Measurements from ENCODE around the gene SLC35G3.
"Not testable (repeated sequence)": the region's sequence is repeated elsewhere in the genome, so short reads cannot be mapped to it uniquely, and the experiment has no call there.

The SLC35G3 gene

DNA sequence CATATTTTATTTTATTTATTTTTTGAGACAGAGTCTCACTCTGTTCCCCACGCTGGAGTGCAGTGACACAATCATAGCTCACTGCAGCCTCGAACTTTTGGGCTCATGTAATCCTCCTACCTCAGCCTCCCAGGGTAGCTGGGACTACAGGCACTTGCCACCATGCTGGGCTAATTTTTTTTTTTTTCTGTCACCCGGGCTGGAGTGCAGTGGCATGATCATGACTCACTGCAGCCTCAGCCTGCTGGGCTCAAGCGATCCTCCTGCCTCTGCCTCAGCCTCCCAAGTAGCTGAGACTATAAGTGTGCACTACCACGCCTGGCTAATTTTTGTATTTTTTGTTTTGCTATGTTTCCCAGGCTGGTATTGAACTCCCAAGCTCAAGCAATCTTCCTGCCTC is 29.5 kb downstream of the SLC35G3 start:
- DNase-seq (ENCODE audit: low read depth, low spot score) = no peak

DNA sequence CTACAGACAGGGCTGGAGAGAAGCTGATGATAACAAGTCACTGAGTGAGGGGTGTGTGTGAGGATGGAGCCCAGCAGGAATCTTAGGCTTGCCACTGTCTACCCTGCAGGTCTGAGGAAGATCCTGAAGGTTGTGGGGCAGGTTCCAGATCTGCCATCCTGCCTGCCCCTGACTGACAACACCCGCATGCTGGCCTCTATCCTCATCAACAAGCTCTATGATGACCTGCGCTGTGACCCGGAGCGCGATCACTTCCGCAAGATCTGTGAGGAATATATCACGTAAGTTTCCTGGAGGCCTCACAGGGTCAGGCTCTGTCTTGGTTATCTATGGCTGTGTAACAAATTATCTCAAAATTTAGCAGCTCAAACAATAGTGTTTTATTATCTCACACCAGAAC is 30.3 kb downstream of the SLC35G3 start:
- no peak for DNase-seq (ENCODE audit: low read depth, low spot score)

DNA sequence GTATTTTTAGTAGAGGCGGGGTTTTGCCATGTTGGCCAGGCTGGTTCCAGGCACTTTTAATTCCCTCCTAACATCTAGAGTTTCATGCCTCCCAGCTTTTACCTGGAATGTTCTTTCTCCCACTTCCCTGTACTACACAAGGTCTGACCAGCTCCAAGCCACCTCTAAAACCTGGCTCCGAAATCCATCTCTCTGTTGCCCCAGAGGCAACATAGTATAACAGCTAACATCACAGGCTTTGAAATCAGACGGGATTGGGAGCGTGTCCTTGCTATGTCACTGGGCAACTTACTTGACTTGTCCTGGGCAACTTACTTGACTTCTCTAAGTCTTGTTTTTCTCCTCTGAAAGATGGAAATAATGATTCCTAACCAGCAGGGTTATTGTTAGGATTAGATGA is 31.4 kb downstream of the SLC35G3 start:
- DNase-seq (ENCODE audit: low read depth, low spot score) = no peak

DNA sequence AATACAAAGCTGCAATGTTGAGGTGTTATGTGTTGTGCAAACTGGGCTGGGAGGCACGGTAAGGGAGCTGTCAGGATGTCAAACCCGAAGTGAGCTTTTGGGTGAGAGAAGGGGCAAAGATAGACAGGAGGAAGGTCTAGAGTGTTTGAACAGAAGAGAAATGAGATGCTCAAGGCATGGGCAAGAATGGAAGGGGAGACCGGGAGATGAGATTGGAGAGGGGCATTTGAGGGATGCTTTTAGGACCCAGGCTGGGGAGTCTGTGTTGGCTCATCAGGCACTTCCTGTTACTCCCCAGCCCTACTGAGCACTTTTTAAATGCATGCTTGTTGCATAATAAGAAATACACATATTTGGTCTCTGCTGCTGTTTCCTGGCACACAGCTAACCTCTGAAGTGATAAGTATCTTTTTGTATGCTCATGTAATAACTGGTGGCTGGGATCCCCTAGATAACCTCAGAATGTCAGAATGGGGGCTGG is 32.9 kb downstream of the SLC35G3 start:
- no peak for DNase-seq (ENCODE audit: low read depth, low spot score)

DNA sequence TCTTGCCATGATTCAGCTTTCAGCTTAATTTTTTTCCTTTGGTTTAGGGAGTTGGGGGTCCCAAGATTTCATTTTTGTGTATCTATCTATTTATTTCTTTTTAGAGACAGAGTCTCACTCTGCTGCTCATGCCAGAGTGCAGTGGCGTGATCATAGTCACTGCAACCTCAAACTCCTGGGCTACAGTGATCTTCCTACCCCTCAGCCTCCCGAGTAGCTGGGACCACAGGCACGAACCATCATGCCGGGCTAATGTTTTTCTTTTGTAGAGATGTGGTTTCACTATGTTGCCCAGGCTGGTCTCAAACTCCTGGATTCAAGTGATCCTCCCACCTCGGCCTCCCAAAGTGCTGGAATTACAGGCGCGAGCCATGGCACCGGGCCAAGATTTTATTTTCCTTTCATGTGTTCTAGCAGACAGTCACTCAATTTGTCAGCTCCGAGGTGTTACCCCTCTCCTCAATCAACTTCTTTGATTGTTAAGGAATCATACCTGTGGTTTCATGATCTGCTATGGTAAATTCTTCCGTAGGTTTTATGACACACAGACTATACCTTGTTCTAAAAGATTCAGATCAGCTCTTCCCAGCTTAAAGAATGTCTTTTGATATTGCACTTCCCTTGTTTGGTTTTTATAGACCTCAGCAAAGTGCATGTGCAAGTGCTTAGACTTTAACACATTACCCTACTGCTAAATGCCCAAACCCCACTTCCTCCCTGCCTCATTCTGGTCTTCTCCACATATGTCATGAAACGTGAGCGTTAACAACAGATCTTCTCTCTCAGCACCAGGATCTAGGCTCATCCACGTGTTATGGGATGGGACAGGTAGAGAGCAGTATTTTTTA is 33.6 kb downstream of the SLC35G3 start:
- DNase-seq (ENCODE audit: low read depth, low spot score) = peak; percentile 14

- DNase-seq (ENCODE audit: low read depth, low spot score) = no peak
Measured at GRCh38 chr17:35159940-35160339, 34.3 kb downstream of the SLC35G3 start.

DNA sequence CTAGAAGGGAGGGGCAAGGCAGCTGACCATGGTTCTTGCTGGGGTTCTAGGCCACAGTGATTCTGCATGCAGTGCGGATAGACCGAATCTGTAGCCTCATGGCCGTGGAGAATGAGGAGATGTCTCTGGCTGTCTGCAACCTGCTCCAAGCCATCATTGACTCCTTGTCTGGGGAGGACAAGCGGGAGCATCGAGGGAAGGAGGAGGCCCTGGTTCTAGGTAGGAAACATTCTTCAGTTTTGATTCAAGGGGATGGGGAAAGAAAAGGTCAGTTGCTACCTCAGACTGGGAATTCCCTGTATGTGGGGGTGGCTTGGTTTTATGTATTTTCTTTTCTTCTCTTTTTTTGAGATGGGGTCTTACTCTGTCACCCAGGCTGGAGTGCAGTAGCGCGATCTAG is 38.9 kb downstream of the SLC35G3 start:
- no peak for DNase-seq (ENCODE audit: low read depth, low spot score)

DNA sequence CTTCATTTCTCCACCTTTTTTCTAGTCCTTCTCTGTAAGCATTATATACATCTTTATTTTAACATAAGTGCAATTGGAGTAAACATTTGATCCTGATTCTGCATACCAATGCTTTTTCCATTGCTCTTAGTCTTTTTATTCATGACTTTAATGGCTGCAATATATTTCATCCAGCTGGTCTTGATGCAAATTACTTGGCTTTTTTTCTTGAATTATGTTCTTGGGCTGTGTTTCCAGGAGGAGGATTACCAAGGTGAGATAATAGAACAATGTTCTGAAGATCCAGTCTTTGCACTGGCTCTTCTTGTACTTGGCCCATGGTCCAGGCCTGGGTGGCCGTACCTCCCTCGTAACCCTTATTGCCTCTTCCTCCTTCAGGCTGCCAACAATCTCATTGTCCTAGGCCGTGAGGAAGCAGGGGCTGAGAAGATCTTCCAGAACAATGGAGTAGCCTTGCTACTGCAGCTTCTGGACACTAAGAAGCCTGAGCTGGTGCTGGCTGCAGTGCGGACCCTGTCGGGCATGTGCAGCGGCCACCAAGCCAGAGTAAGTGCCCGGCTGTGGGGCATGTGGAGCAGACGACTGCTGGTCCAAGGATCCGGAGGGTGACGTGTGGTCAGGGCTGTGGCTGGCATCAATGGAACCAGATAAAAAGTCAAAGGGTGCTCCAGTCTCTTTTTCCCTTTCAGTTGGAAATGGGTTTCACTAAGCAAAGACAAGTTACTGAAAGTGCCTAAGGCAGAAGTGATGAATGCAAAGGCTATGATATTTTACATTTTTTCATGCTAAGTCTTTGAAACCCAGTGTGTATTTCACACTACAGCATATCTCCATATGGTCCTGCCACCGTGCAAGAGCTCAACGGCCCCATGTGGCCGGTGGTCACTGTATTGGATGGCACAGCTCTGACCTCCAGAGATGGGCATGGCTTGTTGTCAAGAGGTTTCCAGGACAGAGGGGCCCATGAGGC is 39.7 kb downstream of the SLC35G3 start:
- DNase-seq (ENCODE audit: low read depth, low spot score) = no peak

DNA sequence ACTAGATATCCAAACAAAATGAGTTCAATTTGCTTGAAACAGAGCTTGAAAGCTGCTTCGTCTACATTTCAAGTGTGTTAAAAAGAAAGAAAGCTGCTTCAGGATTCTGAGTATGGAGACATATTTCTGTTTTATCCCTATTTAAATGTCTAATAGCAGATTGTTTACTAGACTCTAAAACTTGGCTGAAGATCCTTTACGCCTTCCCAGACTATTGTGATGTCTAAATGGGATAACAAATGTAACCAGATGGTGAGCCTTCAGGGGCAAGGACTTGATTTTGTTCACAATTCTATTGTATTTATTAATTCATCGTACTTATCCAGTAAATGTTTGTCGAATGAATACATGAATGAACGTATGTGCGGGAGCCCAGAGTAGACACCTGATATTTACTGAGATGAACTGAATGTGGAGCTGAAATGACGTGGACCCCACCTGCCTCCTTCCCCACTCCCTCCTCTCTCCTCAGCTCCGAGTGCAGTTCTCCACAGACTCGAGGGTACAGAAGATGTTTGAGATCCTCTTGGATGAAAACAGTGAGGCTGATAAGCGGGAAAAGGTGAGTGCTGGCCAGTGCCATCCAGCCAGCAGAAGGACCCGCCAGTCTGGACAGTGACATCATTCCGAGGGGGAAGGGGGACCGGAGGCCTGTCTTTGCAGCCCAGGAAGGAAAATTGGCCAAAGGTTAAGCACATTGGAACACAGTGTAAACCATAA is 41.6 kb downstream of the SLC35G3 start:
- no peak for DNase-seq (ENCODE audit: low read depth, low spot score)

DNA sequence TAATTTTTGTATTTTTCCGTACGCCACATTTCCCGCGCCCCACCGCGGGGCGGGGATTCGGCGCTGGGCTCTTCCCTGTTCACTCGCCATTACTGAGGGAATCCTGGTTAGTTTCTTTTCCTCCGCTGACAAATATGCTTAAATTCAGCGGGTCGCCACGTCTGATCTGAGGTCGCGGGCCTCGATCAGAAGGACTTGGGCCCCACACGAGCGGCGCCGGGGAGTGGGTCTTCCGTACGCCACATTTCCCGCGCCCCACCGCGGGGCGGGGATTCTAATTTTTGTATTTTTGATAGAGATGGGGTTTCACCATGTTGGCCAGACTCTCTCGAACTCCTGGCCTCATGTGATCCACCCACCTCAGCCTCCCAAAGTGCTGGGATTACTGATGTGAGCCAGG is 43.1 kb downstream of the SLC35G3 start:
- DNase-seq (ENCODE audit: low read depth, low spot score) = not testable (repeated sequence)

DNA sequence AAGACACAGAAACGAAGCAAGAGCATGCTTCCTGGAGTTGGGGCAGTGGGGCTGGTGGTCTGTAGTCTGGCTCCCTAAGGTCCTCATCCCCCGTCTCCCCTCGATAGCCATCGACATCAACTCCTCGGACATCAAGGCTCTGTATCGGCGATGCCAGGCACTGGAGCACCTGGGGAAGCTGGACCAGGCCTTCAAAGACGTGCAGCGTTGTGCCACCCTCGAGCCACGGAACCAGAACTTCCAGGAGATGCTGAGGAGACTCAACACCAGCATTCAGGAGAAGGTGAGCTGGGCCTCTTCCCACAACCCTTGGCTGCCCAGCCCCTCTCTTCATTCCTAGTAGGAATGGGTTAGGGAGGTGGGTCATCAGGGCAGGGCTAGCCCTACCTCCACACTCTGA is 44.3 kb downstream of the SLC35G3 start:
- no peak for DNase-seq (ENCODE audit: low read depth, low spot score)

GRCh38 chr17:35148144-35148543 is 46.0 kb downstream of the SLC35G3 start:
- no peak for DNase-seq (ENCODE audit: low read depth, low spot score)

- no peak for DNase-seq (ENCODE audit: low read depth, low spot score)
Measured at GRCh38 chr17:35147375-35147905, 46.8 kb downstream of the SLC35G3 start, which contains the start of gene UNC45B. TSS of gene UNC45B (plus strand) at chr17:35147817. CDS start at chr17:35148264, 447 bp downstream.

GRCh38 chr17:35146214-35146833 is 47.9 kb downstream of the SLC35G3 start:
- DNase-seq (ENCODE audit: low read depth, low spot score) = no peak

DNA sequence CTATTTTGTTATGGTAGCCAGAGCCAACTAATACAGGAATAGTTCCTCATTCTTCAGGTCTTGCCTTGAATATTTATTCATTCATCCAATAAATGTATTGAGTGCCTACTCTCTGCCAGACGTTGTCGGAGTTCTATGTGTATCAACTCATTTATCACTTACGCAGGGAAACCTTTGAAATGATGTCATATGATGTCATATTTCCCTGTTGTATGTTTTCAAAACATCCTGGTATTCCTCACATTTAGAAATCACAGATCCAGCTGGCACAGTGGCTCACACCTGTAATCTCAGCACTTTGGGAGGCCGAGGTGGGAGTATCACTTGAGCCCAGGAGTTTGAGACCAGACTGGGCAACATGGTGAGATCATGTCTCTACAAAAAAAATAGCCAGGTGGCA is 49.4 kb downstream of the SLC35G3 start:
- DNase-seq (ENCODE audit: low read depth, low spot score) = no peak

Measured in activated naive CD8-positive, alpha-beta T cell treated with anti-CD3 and anti-CD28 coated beads, Interleukin-2, amount 50 U/mL, for 16 hours (primary cell).